Upper lobe of left lung (tissue), 6 donors: ENCODE data around the gene MYO9A. TPM values are rescaled to one million over a fixed set of nuclear protein-coding genes. Genes with fewer than 3 reads are reported as not detected.

Experiments
- ATAC-seq, 2 donors: fragments of 200-7000 bp; cut with Tn5 transposase; one replicate each; pipeline ENCODE4 v1.9.1; 2022; ENCODE audit warnings: mild to moderate bottlenecking in 2 of 2, moderate library complexity in 2 of 2; ENCODE audit not compliant: low FRiP score in 2 of 2
- DNase-seq, 2 donors: peaks; one replicate each; pipeline ENCODE4 v3.0.0-alpha.2; 2019 to 2020
- H3K27ac ChIP-seq, 4 donors: fragments of 200-600 bp; sonication (generic); one replicate each; pipeline ENCODE4 v1.5.1; 2016 to 2019
- H3K27me3 ChIP-seq, 4 donors: fragments of 200-600 bp; sonication (generic); one replicate each; pipeline ENCODE4 v1.5.1; 2017 to 2019
- H3K36me3 ChIP-seq, 4 donors: fragments of 200-600 bp; sonication (generic); one replicate each; pipeline ENCODE4 v1.5.1; 2016 to 2019
- H3K4me1 ChIP-seq, 4 donors: fragments of 200-600 bp; sonication (generic); one replicate each; pipeline ENCODE4 v1.5.1; 2018 to 2019
- H3K4me3 ChIP-seq, 4 donors: fragments of 200-600 bp; sonication (generic); one replicate each; pipeline ENCODE4 v1.5.1; 2017 to 2019; ENCODE audit warnings: mild to moderate bottlenecking in 2 of 4, moderate library complexity in 1 of 4
- H3K9me3 ChIP-seq, 4 donors: fragments of 200-600 bp; sonication (generic); one replicate each; pipeline ENCODE4 v1.5.1; 2018 to 2019
- EP300 ChIP-seq, 4 donors: sonication (generic); formaldehyde crosslinking; IDR thresholded peaks; one replicate each; pipeline ENCODE4 v1.5.1; 2017; ENCODE audit warnings: antibody characterized with exemption in 4 of 4, control low read depth in 2 of 4
- POLR2A ChIP-seq, 4 donors: fragments of 450-650 bp; IDR thresholded peaks; one replicate each; pipeline ENCODE4 v1.5.1; 2016 to 2017; ENCODE audit warnings: antibody characterized with exemption in 4 of 4, mild to moderate bottlenecking in 2 of 4
- POLR2AphosphoS5 ChIP-seq, 2 donors: sonication (generic); formaldehyde crosslinking; IDR thresholded peaks; one replicate each; pipeline ENCODE4 v1.5.1; 2017; ENCODE audit warnings: antibody characterized with exemption in 2 of 2
- WGBS, 2 donors: methylation state at CpG; one replicate each; pipeline ENCODE4 v1.1.5; 2017 to 2018; 5-methylcytosine and 5-hydroxymethylcytosine counted together
- total RNA-seq, 6 donors: library from RNA; depleted of rRNA in 4 of 6; stranded (reverse); fragments of >200 nt in 4 of 6; gene quantifications; one replicate each; pipeline versions ENCODE4 v1.1.0 to v1.2.1, GENCODE V29; 2016 to 2021
- TF ChIP-seq, protein P1 (sequence below), 6 experiments: fragments of 450-650 bp in 4 of 6; fragments of 200-600 bp in 2 of 6; sonication (generic) in 2 of 6; IDR thresholded peaks; one replicate each; pipeline ENCODE4 v1.5.1; 2016 to 2019; ENCODE audit warnings: antibody characterized with exemption in 6 of 6
- donor health status: DM: no; HTN: no; CAD: no; lungs with moderate emphysema.
- donor health status: DM: no; HTN: yes; CAD: no; lungs with severe emphysema.

MYO9A gene
- 100 to 1,000 TPM in 2 of 6 donors, 10 to 100 TPM in 4; 53.2 to 143 (median 76.5) TPM for total RNA-seq

DNA sequence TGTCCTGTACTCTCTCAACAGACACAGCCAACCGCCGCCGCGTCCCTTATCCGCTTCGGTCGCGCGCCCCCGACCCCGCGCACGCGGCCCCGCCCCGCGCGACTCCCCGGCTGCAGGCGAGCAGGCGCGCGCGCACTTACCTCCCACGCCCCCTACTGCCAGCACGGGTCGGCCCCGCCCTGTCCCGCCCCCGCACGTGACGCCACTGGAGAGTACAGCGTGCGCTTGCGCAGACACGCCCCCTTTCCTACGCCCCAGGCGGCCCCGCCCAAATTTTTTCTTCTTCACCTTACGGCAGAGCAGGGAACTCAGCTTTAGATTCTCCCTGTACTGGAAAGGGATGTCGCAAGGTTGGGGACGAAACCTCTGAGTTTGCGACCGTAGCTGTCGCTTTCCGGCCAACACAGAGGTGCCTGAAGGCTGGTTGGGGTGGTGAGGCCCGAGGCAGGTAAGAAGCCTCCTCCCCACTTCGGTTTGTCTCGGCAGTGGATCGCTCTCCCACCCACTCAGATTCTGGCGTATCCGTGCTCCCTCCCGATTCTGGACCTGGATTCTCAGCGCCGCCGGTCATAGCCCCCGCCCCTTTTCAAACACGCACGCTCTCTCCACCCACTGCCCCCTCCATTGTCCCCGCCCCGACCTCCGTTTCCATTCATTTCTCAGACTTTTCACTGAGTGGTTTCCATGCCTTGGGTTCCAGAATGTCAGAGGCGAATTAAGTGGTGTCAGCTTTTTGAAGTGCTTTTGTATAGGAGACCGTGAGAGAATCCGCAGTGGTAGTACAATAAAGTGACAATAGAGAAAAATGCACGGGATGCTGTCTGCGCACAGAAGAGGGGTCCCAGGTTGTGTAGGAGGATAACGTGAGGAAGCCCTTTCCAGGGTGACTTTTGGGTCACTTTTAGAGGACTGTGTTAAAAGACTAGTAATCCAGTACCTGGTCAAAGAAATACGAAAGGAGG lies at the start of gene MYO9A, which contains the start of gene SENP8:
Gene MYO9A, minus strand, starts transcription at position 134 of the 962 bp plus-strand sequence. CDS start 71,587 bp downstream, outside the sequence.
Gene SENP8, plus strand, starts transcription at position 387 of the 962 bp plus-strand sequence. CDS start 21,221 bp downstream, outside the sequence.
- ATAC-seq (peak; percentile 93 to 96), DNase-seq (peak; percentile 97 to 100)
- H3K4me1 ChIP-seq: peaks cover 13 to 25% (median 21%) of the 10 kb centered on the region in 4 donors
- H3K9me3 ChIP-seq: no peaks in the 10 kb centered on the region
- peak within 1 kb of the TSS; percentile 60 to 96 (median 92) for H3K4me3 ChIP-seq
- no peaks in the 10 kb centered on the region for H3K36me3 ChIP-seq
- no peaks in the 10 kb centered on the region for H3K27me3 ChIP-seq
- 0 to 1% methylated on average over 42 to 69 of the region's 69 CpGs for WGBS, 2 donors
- peak within 1 kb of the TSS; percentile 90 to 98 (median 92) for H3K27ac ChIP-seq
- TF ChIP-seq POLR2AphosphoS5 (IDR thresholded peaks at IDR 0.05) (peak; percentile 42 to 72), EP300 (IDR thresholded peaks at IDR 0.05) (no peak), POLR2A (IDR thresholded peaks at IDR 0.05) (peak in 2 of 4 donors; percentile 44 to 60)
- TF ChIP-seq, protein P1, sequence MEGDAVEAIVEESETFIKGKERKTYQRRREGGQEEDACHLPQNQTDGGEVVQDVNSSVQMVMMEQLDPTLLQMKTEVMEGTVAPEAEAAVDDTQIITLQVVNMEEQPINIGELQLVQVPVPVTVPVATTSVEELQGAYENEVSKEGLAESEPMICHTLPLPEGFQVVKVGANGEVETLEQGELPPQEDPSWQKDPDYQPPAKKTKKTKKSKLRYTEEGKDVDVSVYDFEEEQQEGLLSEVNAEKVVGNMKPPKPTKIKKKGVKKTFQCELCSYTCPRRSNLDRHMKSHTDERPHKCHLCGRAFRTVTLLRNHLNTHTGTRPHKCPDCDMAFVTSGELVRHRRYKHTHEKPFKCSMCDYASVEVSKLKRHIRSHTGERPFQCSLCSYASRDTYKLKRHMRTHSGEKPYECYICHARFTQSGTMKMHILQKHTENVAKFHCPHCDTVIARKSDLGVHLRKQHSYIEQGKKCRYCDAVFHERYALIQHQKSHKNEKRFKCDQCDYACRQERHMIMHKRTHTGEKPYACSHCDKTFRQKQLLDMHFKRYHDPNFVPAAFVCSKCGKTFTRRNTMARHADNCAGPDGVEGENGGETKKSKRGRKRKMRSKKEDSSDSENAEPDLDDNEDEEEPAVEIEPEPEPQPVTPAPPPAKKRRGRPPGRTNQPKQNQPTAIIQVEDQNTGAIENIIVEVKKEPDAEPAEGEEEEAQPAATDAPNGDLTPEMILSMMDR (IDR thresholded peaks at IDR 0.05): peak in 2 of 6 experiments; percentile 35 to 45

DNA sequence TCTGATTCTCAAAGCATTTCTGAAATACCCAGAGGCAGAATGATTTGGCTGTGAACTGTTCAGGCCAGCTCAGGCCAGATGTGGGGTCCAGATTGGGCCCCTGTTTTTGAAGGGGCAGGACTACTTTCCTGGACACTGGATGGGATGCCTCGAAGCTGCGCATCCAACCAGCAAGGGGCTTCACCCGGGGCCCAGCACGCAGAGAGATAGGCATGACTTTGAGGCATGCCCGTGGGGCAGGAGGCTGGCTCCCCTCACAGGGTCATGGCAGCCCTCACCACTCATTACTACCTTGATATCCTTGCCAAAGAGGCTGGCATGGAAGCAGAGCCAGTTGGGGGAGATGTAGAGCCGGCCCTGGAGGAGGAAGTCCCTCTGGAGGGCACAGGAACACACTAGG lies 49.5 kb upstream of the MYO9A start:
- 84% methylated on average over 4 of the region's 6 CpGs; no CpG with 5 or more reads in 1 of the 2 donors for WGBS, 2 donors
- H3K4me3 ChIP-seq: no peak overlapping the region
- no peak for TF ChIP-seq EP300 (IDR thresholded peaks at IDR 0.05)
- TF ChIP-seq, protein P1 (IDR thresholded peaks at IDR 0.05): no peak
- no peak for TF ChIP-seq POLR2AphosphoS5 (IDR thresholded peaks at IDR 0.05)
- no peak for TF ChIP-seq POLR2A (IDR thresholded peaks at IDR 0.05)
- H3K27me3 ChIP-seq: no peaks in the 10 kb centered on the region
- H3K27ac ChIP-seq: no peak overlapping the region
- no peaks in the 10 kb centered on the region for H3K9me3 ChIP-seq
- no peak for ATAC-seq
- H3K36me3 ChIP-seq: no peaks in the 10 kb centered on the region
- H3K4me1 ChIP-seq: peaks cover 9 to 22% (median 12%) of the 10 kb centered on the region in 4 donors
- DNase-seq: no peak

- Histone ChIP-seq H3K9me3 (no peaks in the 10 kb centered on the region), H3K27ac (no peak overlapping the region), H3K4me1 (peaks cover 12 to 28% (median 16%) of the 10 kb centered on the region in 4 donors), H3K4me3 (no peak overlapping the region), H3K36me3 (no peaks in the 10 kb centered on the region), H3K27me3 (no peaks in the 10 kb centered on the region)
- WGBS, 2 donors: 85% methylated on average over 4 to 5 of the region's 5 CpGs
- no peak for TF ChIP-seq POLR2AphosphoS5 (IDR thresholded peaks at IDR 0.05)
- no peak for TF ChIP-seq POLR2A (IDR thresholded peaks at IDR 0.05)
- TF ChIP-seq, protein P1 (IDR thresholded peaks at IDR 0.05): no peak
- TF ChIP-seq EP300 (IDR thresholded peaks at IDR 0.05): no peak
- ATAC-seq (no peak), DNase-seq (no peak)
Measured at GRCh38 chr15:72166716-72167417, 48.9 kb upstream of the MYO9A start.

GRCh38 chr15:72163719-72164118 lies 45.8 kb upstream of the MYO9A start:
- DNase-seq (no peak), ATAC-seq (no peak)
- WGBS, 2 donors: 81 to 83% methylated on average over 3 to 4 of the region's 4 CpGs
- peaks cover 19 to 27% (median 22%) of the 10 kb centered on the region in 4 donors for H3K4me1 ChIP-seq
- no peaks in the 10 kb centered on the region for H3K27me3 ChIP-seq
- no peaks in the 10 kb centered on the region for H3K36me3 ChIP-seq
- TF ChIP-seq, protein P1 (IDR thresholded peaks at IDR 0.05): no peak
- TF ChIP-seq POLR2A (IDR thresholded peaks at IDR 0.05) (no peak), POLR2AphosphoS5 (IDR thresholded peaks at IDR 0.05) (no peak), EP300 (IDR thresholded peaks at IDR 0.05) (no peak)
- no peak overlapping the region for H3K27ac ChIP-seq
- no peak overlapping the region for H3K4me3 ChIP-seq
- H3K9me3 ChIP-seq: no peaks in the 10 kb centered on the region
